Spleen (tissue), 11 donors: ENCODE measurements around the gene BEND5. TPM values are rescaled to one million over a fixed set of nuclear protein-coding genes. Genes with fewer than 3 reads are reported as not detected.

Experiments used
- DNase-seq: peaks from one replicate; pipeline ENCODE4 v3.0.0-alpha.2; 2020
- H3K27ac ChIP-seq, 8 donors: fragments of 200-600 bp; sonication (generic) in 7 of 8; 1 replicate in 4 of 8; 2 replicates in 4 of 8; pipeline versions ENCODE4 v1.5.0 to v1.8.0; 2016 to 2021; ENCODE audit warnings: inconsistent platforms in 4 of 8, mild to moderate bottlenecking in 4 of 8, moderate library complexity in 1 of 8
- H3K27me3 ChIP-seq, 7 donors: fragments of 200-600 bp; sonication (generic) in 6 of 7; replicated peaks in 1 of 7; 1 replicate in 4 of 7; 2 replicates in 3 of 7; pipeline versions ENCODE4 v1.5.0 to v1.8.0; 2016 to 2021; ENCODE audit warnings: inconsistent platforms in 3 of 7, mild to moderate bottlenecking in 1 of 7
- H3K36me3 ChIP-seq, 6 donors: fragments of 200-600 bp; sonication (generic) in 5 of 6; 1 replicate in 4 of 6; 2 replicates in 2 of 6; pipeline versions ENCODE4 v1.5.0 to v1.8.0; 2016 to 2021; ENCODE audit warnings: inconsistent platforms in 2 of 6
- H3K4me1 ChIP-seq, 6 donors: fragments of 200-600 bp; sonication (generic) in 5 of 6; 1 replicate in 3 of 6; 2 replicates in 3 of 6; pipeline versions ENCODE4 v1.5.0 to v1.8.0; 2016 to 2021; ENCODE audit warnings: inconsistent platforms in 3 of 6
- H3K4me3 ChIP-seq, 8 donors: fragments of 200-600 bp; sonication (generic) in 7 of 8; 1 replicate in 4 of 8; 2 replicates in 4 of 8; pipeline versions ENCODE4 v1.5.0 to v1.8.0; 2016 to 2021; ENCODE audit warnings: inconsistent platforms in 4 of 8, mild to moderate bottlenecking in 4 of 8, moderate library complexity in 2 of 8
- H3K9me3 ChIP-seq, 8 donors: fragments of 200-600 bp; sonication (generic) in 7 of 8; 1 replicate in 4 of 8; 2 replicates in 4 of 8; pipeline versions ENCODE4 v1.5.0 to v1.8.0; 2016 to 2021; ENCODE audit warnings: inconsistent platforms in 4 of 8
- CTCF ChIP-seq, 11 experiments: fragments of 200-600 bp in 7 of 11; fragments of 450-650 bp in 4 of 11; sonication (generic) in 4 of 11; IDR thresholded peaks in 8 of 11; conservative IDR thresholded peaks in 3 of 11; 1 replicate in 7 of 11; 2 replicates in 4 of 11; pipeline versions ENCODE4 v1.4.0 to v1.8.0; 2016 to 2021; ENCODE audit warnings: antibody characterized with exemption in 11 of 11, inconsistent platforms in 4 of 11, mild to moderate bottlenecking in 1 of 11
- POLR2A ChIP-seq, 3 donors: fragments of 450-650 bp; IDR thresholded peaks; one replicate each; pipeline ENCODE4 v1.5.1; 2017; ENCODE audit warnings: antibody characterized with exemption in 3 of 3, mild to moderate bottlenecking in 1 of 3
- POLR2AphosphoS5 ChIP-seq, 3 donors: sonication (generic); formaldehyde crosslinking; IDR thresholded peaks; one replicate each; pipeline ENCODE4 v1.5.1; 2017; ENCODE audit warnings: antibody characterized with exemption in 3 of 3
- WGBS, 5 donors: extraction: QIAGEN DNeasy Blood & Tissue Kit in 3 of 5; methylation state at CpG; one replicate each; pipeline versions ENCODE4 v1.1.5 to v1.1.7; 2013 to 2018; 5-methylcytosine and 5-hydroxymethylcytosine counted together
- intact Hi-C: fragments of 100-400 bp; cut with DNase I; formaldehyde crosslinking; loops from one replicate; pipeline ENCODE4 v1.15.0; 2023; ENCODE audit warnings: low total_unique reads
- polyA plus RNA-seq, 3 donors: library from polyadenylated mRNA; stranded (reverse); fragments of 200-250 nt; gene quantifications; one replicate each; pipeline ENCODE4 v1.2.1, GENCODE V29; 2013
- total RNA-seq, 7 donors: library from RNA; depleted of rRNA in 3 of 7; stranded (reverse); fragments of >200 nt in 3 of 7; fragmentation: NEBNext Ultra II Directional in 4 of 7; extraction: Animal tissue kit (Norgen Biotek cat#: 25700) in 4 of 7; gene quantifications; one replicate each; pipeline versions ENCODE4 v1.1.0 to v1.2.1, GENCODE V29; 2016 to 2021
- donor health status: healthy with polysubstance abuse.
- donor health status: DM: no; HTN: no; CAD: no; lungs with moderate emphysema.
- donor health status: DM: no; HTN: no; CAD: no.
- donor health status: Bipolar disorder and iron deficiency.
- donor health status: healthy.
- donor health status: DM: no; HTN: no; CAD: no.
- donor health status: DM: yes; HTN: yes; CAD: no.

The BEND5 gene
- total and polyA plus RNA-seq, 10 donors, result 7.5 to 39.2 (median 16.1) TPM

GRCh38 chr1:48728584-48728983 lies 48.1 kb downstream of the BEND5 start:
- intact Hi-C loops, result no loop called here
- TF ChIP-seq POLR2AphosphoS5 (IDR thresholded peaks at IDR 0.05), result no peak
- no peak for TF ChIP-seq CTCF (IDR thresholded peaks at IDR 0.05 in 8 of 11, conservative IDR thresholded peaks at IDR 0.05 in 3 of 11)
- no peak for TF ChIP-seq POLR2A (IDR thresholded peaks at IDR 0.05)
- Histone ChIP-seq H3K27ac (no peak overlapping the region), H3K36me3 (peaks cover 0 to 71% (median 25%) of the 10 kb centered on the region in 6 donors), H3K4me3 (no peak overlapping the region), H3K9me3 (no peaks in the 10 kb centered on the region), H3K27me3 (no peaks in the 10 kb centered on the region), H3K4me1 (no peaks in the 10 kb centered on the region)
- 92 to 100% (median 95%) methylated on average over 2 of the region's 2 CpGs for WGBS, 5 donors
- no peak for DNase-seq

GRCh38 chr1:48726557-48727215 lies 50.0 kb downstream of the BEND5 start:
- no peak for DNase-seq
- H3K9me3 ChIP-seq, result no peaks in the 10 kb centered on the region
- H3K27ac ChIP-seq, result no peak overlapping the region
- no peaks in the 10 kb centered on the region for H3K4me1 ChIP-seq
- 87 to 96% (median 90%) methylated on average over 4 of the region's 4 CpGs for WGBS, 5 donors
- H3K4me3 ChIP-seq, result no peak overlapping the region
- peaks cover 0 to 52% (median 16%) of the 10 kb centered on the region in 6 donors for H3K36me3 ChIP-seq
- TF ChIP-seq POLR2AphosphoS5 (IDR thresholded peaks at IDR 0.05) (no peak), CTCF (IDR thresholded peaks at IDR 0.05 in 8 of 11, conservative IDR thresholded peaks at IDR 0.05 in 3 of 11) (no peak), POLR2A (IDR thresholded peaks at IDR 0.05) (no peak)
- intact Hi-C loops, result no loop called here
- H3K27me3 ChIP-seq, result no peaks in the 10 kb centered on the region

- intact Hi-C loops, result no loop called here
- no peaks in the 10 kb centered on the region for H3K9me3 ChIP-seq
- no peaks in the 10 kb centered on the region for H3K4me1 ChIP-seq
- H3K4me3 ChIP-seq, result no peak overlapping the region
- TF ChIP-seq POLR2A (IDR thresholded peaks at IDR 0.05) (no peak), POLR2AphosphoS5 (IDR thresholded peaks at IDR 0.05) (no peak), CTCF (IDR thresholded peaks at IDR 0.05 in 8 of 11, conservative IDR thresholded peaks at IDR 0.05 in 3 of 11) (no peak)
- WGBS, 5 donors, result 93 to 100% (median 96%) methylated on average over 2 of the region's 2 CpGs
- no peak for DNase-seq
- no peak overlapping the region for H3K27ac ChIP-seq
- no peaks in the 10 kb centered on the region for H3K27me3 ChIP-seq
- peaks cover 0 to 47% (median 16%) of the 10 kb centered on the region in 6 donors for H3K36me3 ChIP-seq
Observed at GRCh38 chr1:48726139-48726538, 50.6 kb downstream of the BEND5 start.

- Histone ChIP-seq H3K9me3 (no peaks in the 10 kb centered on the region), H3K4me3 (no peak overlapping the region), H3K4me1 (no peaks in the 10 kb centered on the region), H3K27ac (no peak overlapping the region), H3K36me3 (peaks cover 0 to 40% (median 13%) of the 10 kb centered on the region in 6 donors), H3K27me3 (no peaks in the 10 kb centered on the region)
- intact Hi-C loops, result no loop called here
- no peak for DNase-seq
- WGBS, 5 donors, result 86 to 93% (median 92%) methylated on average over 5 of the region's 5 CpGs
- TF ChIP-seq CTCF (IDR thresholded peaks at IDR 0.05 in 8 of 11, conservative IDR thresholded peaks at IDR 0.05 in 3 of 11) (no peak), POLR2AphosphoS5 (IDR thresholded peaks at IDR 0.05) (no peak), POLR2A (IDR thresholded peaks at IDR 0.05) (no peak)
Observed at GRCh38 chr1:48725341-48726046, 51.2 kb downstream of the BEND5 start.
